ENCODE data around the gene PRAF2.

PRAF2 gene

GRCh38 chrX:49071877-49072711 is 1.7 kb downstream of the PRAF2 start:
- DNase-seq: peak; percentile 84

GRCh38 chrX:49070988-49071387 is 2.8 kb downstream of the PRAF2 start:
- no peak for DNase-seq

GRCh38 chrX:49069038-49069437 is 4.8 kb downstream of the PRAF2 start:
- no peak for DNase-seq

- no peak for DNase-seq
Measured at GRCh38 chrX:49067285-49068120, 6.3 kb downstream of the PRAF2 start.

- DNase-seq: no peak
Measured at GRCh38 chrX:49066690-49067089, 7.1 kb downstream of the PRAF2 start.

- DNase-seq: no peak
Measured at GRCh38 chrX:49066278-49066677, 7.5 kb downstream of the PRAF2 start.

GRCh38 chrX:49064735-49065134 is 9.1 kb downstream of the PRAF2 start:
- DNase-seq: no peak

GRCh38 chrX:49064303-49064702 is 9.5 kb downstream of the PRAF2 start:
- DNase-seq: no peak

GRCh38 chrX:49063715-49064114 is 10.1 kb downstream of the PRAF2 start:
- DNase-seq: no peak

GRCh38 chrX:49061916-49062315 is 11.9 kb downstream of the PRAF2 start:
- DNase-seq: no peak

GRCh38 chrX:49061490-49061889 is 12.3 kb downstream of the PRAF2 start:
- DNase-seq: no peak

- no peak for DNase-seq
Measured at GRCh38 chrX:49060914-49061313, 12.9 kb downstream of the PRAF2 start.

GRCh38 chrX:49059681-49060085 is 14.1 kb downstream of the PRAF2 start:
- DNase-seq: no peak

GRCh38 chrX:49059201-49059600 is 14.6 kb downstream of the PRAF2 start:
- DNase-seq: no peak

- DNase-seq: no peak
Measured at GRCh38 chrX:49058794-49059193, 15.0 kb downstream of the PRAF2 start, which contains the start of gene CCDC120. Gene CCDC120, plus strand, starts transcription at chrX:49058999. Its CDS starts 3,043 bp downstream, at chrX:49062042.

GRCh38 chrX:49054073-49054762 is 19.6 kb downstream of the PRAF2 start:
- no peak for DNase-seq

- DNase-seq: peak; percentile 83
Measured at GRCh38 chrX:49053223-49054072, 20.4 kb downstream of the PRAF2 start.

GRCh38 chrX:49043987-49044281 is 29.9 kb downstream of the PRAF2 start:
- DNase-seq: no peak

GRCh38 chrX:49043220-49043986 is 30.4 kb downstream of the PRAF2 start, which contains the start of gene TFE3:
Gene TFE3, minus strand, starts transcription at chrX:49043357. Its CDS starts 131 bp downstream, at chrX:49043226.
- DNase-seq: peak; percentile 98

- DNase-seq: peak; percentile 36
Measured at GRCh38 chrX:49042581-49043219, 31.1 kb downstream of the PRAF2 start.
